ENCODE data around the gene UPP1.

DNA sequence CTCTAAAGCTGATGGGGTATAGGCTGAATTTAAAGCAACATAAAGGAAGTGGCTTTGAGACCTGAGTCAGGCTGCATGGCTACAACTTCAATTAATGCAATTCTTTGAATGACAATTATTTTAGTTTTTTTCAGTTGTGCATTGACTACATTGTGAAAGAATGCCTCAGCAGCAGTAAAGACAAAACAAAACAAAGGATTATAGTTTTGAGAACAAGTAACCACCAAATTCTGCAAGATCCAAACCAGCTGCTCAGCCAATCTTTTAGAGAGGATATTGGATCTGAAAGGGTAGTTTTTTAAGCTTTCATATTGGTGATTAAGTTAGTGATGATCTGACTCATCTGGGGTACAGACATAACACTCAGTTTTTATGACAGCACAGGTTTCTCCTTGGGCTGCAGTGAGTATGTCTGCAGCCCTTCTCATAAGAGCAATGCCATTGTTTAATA lies 41.6 kb downstream of the UPP1 start:
- TF ChIP-seq POLR2AphosphoS5 (IDR thresholded peaks at IDR 0.05) (no peak), REST (IDR thresholded peaks at IDR 0.05; ENCODE audit: borderline replicate concordance) (no peak), EP300 (conservative IDR thresholded peaks at IDR 0.05; ENCODE audit: poor library complexity, severe bottlenecking) (no peak), TAF1 (IDR thresholded peaks at IDR 0.05; ENCODE audit: low read depth) (no peak)
- TF ChIP-seq, protein P1, sequence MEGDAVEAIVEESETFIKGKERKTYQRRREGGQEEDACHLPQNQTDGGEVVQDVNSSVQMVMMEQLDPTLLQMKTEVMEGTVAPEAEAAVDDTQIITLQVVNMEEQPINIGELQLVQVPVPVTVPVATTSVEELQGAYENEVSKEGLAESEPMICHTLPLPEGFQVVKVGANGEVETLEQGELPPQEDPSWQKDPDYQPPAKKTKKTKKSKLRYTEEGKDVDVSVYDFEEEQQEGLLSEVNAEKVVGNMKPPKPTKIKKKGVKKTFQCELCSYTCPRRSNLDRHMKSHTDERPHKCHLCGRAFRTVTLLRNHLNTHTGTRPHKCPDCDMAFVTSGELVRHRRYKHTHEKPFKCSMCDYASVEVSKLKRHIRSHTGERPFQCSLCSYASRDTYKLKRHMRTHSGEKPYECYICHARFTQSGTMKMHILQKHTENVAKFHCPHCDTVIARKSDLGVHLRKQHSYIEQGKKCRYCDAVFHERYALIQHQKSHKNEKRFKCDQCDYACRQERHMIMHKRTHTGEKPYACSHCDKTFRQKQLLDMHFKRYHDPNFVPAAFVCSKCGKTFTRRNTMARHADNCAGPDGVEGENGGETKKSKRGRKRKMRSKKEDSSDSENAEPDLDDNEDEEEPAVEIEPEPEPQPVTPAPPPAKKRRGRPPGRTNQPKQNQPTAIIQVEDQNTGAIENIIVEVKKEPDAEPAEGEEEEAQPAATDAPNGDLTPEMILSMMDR (IDR thresholded peaks at IDR 0.05; ENCODE audit: poor library complexity, severe bottlenecking): no peak
